Measurements from ENCODE around the gene PLA2G4E.

The PLA2G4E gene, protein sequence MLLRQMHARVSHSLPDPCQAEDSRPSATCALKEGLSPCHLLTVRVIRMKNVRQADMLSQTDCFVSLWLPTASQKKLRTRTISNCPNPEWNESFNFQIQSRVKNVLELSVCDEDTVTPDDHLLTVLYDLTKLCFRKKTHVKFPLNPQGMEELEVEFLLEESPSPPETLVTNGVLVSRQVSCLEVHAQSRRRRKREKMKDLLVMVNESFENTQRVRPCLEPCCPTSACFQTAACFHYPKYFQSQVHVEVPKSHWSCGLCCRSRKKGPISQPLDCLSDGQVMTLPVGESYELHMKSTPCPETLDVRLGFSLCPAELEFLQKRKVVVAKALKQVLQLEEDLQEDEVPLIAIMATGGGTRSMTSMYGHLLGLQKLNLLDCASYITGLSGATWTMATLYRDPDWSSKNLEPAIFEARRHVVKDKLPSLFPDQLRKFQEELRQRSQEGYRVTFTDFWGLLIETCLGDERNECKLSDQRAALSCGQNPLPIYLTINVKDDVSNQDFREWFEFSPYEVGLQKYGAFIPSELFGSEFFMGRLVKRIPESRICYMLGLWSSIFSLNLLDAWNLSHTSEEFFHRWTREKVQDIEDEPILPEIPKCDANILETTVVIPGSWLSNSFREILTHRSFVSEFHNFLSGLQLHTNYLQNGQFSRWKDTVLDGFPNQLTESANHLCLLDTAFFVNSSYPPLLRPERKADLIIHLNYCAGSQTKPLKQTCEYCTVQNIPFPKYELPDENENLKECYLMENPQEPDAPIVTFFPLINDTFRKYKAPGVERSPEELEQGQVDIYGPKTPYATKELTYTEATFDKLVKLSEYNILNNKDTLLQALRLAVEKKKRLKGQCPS

DNA sequence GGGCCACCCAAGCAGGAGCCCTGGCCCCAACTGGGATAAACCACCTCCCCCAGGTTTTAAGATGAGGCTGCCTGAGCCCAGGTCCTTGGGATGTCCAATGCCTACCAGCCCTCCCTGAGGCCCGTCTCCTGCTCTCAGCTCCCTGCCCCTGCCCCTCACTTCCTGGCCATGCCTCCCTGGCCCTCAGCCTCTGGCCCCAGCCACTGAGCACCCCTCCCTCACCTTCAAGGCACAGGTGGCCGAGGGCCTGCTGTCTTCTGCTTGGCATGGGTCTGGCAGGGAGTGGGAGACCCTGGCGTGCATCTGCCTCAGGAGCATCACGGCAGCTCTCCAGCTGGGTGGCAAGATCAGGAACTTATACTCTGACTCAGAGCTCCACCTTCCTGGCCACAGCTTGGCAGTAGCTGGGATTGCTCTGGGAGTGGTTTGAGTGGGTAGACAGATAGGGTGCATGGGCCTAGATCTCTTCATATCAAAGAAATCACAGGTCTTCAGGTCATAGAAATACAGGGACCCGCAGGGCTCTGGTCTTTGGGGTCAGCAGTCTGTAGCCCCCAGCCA lies at the start of gene PLA2G4E:
Gene PLA2G4E (minus strand): TSS at position 330 of the 561 bp plus-strand sequence. CDS start 12 bp downstream, at position 318.
- DNase-seq: peak in 1 of 42 donors; percentile 20
- intact Hi-C loops (cut with DNase I): no loop called here

DNA sequence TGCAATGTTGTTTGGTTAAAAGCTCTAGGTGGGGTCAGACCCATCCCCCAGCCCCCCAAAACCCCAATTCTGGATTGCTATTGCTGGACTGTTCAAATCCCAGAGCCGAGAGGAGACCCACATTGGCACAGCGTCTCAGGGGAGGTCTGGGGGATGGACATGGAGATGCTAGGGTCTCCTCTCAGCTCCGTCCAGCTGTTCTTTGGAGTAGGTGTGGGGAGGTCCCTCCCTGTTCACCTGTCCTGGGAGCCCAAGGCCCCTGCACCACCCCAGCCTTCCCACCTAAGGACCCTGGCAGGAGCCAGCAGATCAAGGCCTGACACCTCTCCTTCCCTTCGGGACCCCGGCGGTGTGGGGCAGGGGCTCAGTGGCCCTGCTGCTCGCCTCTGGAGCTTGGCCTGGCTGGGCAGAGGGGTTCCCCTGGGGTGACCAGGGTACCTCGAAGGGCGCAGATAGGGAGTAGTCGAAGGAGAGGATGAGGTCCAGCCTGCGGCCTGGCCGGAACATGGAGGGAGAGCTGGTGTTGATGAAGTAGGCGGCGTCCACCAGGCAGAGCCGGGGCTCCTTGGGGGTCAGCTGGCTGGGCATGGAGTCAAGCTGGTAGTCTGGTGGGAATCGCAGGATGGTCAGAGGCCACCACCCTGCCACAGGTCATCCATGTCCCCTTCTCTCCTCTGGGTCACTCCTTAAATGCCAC lies 49.6 kb upstream of the PLA2G4E start:
- intact Hi-C loops (cut with DNase I): no loop called here
- peak in 3 of 42 donors; percentile 1 to 24 (median 23) for DNase-seq

DNA sequence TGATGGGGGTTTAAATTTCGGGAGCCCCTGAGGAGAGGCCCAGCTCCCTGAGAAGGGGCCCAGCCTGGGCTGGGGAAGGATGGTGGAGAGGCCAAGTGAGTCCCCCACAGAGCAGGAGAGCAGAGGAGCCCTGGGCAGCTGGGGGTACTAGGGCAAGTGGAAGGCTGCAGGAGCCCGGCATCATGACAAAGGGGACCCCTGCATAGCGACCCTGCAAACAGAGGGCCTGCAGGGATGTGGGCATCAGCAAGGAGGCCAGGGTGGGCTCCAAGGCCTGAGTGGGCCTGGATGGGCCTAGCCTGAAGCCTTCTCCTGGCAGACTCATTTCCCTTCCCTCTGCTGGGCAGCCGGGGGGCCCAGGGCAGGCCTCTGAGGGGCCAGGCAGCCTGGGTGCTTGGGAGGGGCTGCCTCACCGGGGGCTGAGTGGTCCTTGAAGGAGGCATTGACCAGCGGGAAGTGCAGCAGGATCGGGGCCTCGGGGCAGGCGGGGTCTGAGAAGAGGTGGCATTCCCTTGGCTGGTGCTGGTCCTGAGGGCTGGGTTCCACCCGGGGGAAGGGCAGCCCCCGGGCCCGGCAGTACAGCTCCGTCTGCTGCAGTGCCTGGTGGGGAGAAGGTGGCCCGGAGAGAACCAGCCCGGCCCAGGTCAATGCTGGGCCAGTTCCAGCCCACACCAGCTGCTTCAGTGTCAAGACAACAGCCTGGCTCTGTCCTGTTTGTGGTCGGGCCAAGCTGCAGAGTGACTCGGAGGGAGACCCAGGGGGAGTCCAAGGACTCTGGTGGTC lies 48.8 kb upstream of the PLA2G4E start:
- peak in 3 of 42 donors; percentile 7 to 36 (median 18) for DNase-seq
- intact Hi-C loops (cut with DNase I): loop anchor here (5.0 kb wide), 1 partner anchor 68 kb away; no protein-coding TSS in a partner anchor

DNA sequence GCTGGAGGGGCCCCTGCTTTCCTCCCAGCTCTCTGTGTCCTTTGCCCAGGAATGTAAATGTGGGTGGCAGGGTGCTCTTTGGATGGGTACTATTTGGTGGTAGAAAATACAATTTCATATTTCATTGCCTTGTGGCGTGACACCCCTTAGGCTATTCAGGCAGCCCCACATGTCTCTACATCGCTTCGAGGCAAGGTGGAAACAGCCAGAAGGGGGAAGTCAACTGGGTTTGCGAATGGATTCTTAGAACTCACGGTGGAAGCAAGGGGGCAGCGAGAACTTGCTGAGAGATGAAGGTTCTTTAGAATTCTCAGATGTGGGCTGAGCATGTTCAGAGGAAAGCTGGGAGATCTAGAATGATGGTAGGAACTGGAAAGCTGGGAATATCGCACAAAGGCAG lies 48.2 kb upstream of the PLA2G4E start:
- peak in 1 of 42 donors; percentile 6 for DNase-seq
- intact Hi-C loops (cut with DNase I): loop anchor here (5.0 kb wide), 1 partner anchor 68 kb away; no protein-coding TSS in a partner anchor

DNA sequence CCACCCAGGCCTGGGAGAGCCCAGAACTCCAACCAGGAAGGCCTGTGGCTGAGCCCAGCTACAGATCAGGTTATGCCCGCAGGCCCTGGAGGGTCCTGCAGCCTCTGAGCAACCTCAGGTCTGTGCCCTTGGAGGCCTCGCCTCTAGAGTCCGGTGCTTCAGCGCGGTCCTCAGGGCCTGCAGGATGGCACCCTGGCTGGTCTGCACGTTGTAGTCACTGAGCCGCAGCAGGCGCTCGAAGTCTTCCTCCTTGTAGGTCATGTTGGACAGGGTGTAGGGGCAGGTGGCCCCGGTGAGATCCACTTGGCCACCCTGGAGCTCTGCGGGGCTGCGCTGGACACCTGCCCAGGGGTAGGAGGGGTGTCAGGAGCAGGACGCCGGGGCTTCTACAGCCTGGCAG lies 47.8 kb upstream of the PLA2G4E start:
- intact Hi-C loops (cut with DNase I): loop anchor here (5.0 kb wide), 1 partner anchor 69 kb away; no protein-coding TSS in a partner anchor
- DNase-seq: peak in 2 of 42 donors; percentile 20 to 28

DNA sequence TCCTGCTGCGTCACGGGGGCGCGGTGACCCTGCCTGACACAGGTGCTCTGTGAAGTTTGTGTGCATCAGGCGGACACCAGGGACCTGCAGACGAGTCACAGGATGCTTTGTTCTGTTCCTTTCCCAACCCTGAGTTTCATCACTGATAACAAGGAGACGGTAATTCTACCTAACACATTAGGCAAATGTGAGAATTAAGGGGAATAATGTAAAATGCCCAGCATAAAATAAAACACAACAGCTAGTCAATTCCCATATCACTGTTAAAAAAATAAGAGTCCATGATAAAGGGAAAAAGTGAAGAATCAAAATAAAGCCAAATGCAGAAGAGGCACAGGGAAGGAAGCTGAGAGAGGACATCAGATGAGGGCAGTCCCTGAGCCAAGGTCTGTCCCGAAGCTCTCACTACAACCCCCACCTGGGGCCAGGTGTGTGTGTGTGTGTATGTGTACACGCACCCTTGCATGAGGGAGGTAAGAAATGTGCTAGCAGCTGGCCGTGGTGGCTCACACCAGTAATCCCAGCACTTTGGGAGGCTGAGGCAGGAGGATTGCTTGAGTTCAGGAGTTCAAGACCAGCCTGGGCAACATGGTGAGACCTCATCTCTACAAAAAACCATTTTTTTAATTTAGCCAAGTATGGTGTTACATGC lies 46.0 kb upstream of the PLA2G4E start:
- intact Hi-C loops (cut with DNase I): loop anchor here (5.0 kb wide), 1 partner anchor 70 kb away; no protein-coding TSS in a partner anchor
- DNase-seq: peak in 2 of 42 donors; percentile 28 to 30

DNA sequence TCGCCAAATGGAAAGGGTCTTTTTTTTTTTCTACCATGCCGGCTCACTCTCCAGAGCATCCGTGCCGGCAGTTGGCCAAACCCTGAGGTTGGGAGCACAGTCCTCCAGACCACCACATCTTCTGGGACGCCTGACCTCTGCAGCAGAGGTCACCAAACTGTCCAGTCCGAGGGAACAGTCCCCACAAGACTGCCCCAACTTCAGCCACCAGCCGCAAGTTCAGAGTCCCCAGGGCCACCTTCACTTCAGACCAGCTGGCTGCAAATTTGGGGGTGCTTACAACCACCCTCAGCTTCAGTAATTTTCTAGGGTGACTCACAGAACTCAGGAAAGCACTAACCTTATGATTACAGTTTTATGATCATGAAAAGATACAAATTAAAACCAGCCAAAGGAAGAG lies 44.6 kb upstream of the PLA2G4E start:
- peak in 2 of 42 donors; percentile 31 to 40 for DNase-seq
- intact Hi-C loops (cut with DNase I): loop anchor here (5.0 kb wide), 1 partner anchor 72 kb away; no protein-coding TSS in a partner anchor

DNA sequence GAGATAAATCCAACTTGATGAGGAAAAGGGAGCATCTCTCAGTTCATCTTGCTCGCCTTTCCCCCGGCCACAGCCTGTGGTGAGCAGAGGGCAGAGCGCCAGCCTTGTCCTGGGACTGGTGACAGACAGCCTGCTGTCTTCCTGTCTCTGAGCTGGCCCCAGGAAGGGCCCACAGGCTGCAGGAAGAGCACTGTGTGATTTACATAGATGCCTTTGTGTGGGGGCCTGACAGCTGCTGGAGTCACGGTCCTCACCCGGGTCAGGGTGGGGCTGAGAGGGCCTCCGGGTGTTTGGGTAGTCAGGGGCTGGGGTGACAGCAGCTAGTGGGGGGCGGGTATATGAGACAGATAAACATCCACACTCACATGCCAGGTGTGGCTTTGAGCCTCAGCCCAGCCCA lies 44.2 kb upstream of the PLA2G4E start:
- DNase-seq: peak in 39 of 42 donors; percentile 18 to 82 (median 56)
- intact Hi-C loops (cut with DNase I): loop anchor here (5.0 kb wide), 1 partner anchor 72 kb away; no protein-coding TSS in a partner anchor

DNA sequence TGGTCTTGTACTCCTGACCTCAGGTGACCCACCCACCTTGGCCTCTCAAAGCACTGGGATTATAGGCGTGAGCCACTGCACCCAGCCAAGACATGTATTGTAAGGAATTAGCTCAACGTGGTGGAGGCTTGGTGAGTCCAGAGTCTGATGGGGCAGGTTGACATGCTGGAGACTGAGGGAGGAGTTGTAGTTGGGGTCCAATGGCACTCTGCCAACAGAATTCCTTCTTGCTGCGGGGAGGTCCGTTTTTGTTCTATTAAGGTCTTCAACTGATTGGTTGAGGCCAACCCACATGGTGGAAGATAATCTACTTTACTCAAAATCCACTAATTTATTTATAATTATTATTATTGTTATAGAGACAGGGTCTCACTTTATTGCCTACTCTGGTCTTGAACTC lies 43.4 kb upstream of the PLA2G4E start:
- peak in 5 of 42 donors; percentile 1 to 30 (median 11) for DNase-seq
- intact Hi-C loops (cut with DNase I): loop anchor here (5.0 kb wide), 1 partner anchor 77 kb away; no protein-coding TSS in a partner anchor

DNA sequence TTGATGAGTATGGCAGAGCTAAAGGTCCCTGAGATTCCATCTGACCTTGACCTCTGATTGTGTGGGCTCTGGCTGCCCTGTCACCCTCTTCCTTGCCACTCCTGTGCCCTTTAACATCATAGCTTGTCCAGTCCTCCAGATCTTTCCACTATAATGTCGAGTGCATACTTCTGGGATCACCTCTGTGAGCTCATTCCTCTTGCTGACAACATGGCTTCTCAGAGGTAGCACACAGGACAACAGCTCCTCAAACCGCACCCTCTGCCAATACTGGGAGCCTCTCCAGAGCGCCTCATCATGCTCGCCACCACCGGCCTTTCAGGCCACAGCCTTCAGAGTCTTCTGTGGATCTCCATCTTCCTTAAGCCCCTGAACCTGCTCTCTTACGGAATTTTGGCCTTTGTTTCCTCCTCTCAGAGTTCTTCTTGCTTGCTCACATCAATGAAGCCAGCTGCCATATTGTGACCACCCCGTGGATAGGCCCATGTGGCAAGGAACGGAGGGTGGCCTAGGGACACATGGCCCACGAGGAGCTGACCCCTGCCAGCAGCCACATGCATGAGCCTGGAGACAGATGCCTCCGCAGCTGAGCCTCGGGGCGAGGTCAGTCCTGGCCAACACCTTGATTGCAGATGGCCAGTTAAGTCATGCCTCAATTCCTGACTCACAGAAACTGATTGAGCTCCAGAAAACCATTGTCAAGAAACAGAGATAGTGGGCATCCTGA lies 42.4 kb upstream of the PLA2G4E start:
- DNase-seq: peak in 7 of 42 donors; percentile 2 to 30 (median 25)
- intact Hi-C loops (cut with DNase I): loop anchor here (5.0 kb wide), 1 partner anchor 76 kb away; no protein-coding TSS in a partner anchor

DNA sequence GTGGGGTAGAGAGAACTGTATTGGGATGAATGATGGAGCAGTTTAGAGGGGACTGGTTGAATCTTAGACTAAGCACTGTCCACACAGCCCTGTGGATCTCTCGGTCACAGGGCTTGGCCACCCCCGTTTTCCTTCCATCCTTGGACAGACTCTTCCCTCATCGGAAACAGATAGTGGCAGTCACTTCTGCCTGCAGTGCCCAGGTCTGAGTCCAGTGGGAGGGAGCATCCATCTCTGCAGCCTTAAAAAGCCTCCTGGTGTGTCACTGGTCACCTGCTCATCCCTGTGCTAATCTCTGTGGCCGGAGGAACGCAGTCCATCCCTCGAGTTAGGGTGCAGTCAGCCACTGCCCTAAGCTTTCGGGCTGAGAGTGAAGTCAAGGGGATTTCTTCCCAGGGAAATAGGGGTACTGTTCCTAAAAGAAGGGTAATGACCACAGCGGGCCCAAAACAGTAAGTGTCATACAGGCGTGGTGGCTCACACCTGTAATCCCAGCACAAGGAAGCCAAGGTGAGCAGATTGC lies 41.5 kb upstream of the PLA2G4E start:
- intact Hi-C loops (cut with DNase I): loop anchor here (5.0 kb wide), 1 partner anchor 75 kb away; no protein-coding TSS in a partner anchor
- DNase-seq: peak in 3 of 42 donors; percentile 12 to 26 (median 26)

DNA sequence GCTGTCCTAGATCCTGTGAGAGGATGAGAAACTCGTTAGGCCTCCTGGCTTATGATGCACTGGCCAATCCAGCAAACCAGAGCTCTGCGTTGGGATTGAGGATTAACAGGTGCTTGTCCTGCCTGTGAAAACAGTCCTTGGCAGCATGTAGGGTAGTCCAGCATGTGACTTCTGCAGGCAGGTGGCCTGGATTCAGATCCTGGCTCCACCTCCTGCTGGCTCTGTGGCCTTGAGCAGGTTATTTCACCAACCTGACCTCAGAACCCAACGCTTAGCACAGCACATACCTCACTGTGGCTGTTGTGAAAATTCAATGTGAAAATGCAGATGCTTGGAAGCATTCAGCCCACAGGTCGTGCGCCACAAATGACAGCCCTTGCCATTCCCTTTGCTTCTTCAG lies 40.0 kb upstream of the PLA2G4E start:
- intact Hi-C loops (cut with DNase I): loop anchor here (5.0 kb wide), 1 partner anchor 73 kb away; no protein-coding TSS in a partner anchor
- DNase-seq: peak in 3 of 42 donors; percentile 8 to 16 (median 14)

DNA sequence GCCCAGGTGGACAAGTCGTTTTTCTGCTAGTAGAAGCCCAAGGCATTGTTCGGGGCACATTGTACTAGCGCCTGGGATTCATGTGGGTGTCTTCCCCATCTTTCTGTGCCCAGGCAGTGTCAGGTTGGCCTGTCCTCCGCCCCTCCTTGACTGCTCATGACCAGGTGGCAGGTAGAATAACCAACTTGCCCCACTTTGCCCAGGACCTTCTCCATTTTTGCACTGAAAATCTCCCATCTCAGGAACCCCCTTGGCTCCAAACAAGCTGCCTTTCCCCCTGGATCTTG lies 39.6 kb upstream of the PLA2G4E start:
- peak in 3 of 42 donors; percentile 13 to 31 (median 19) for DNase-seq
- intact Hi-C loops (cut with DNase I): loop anchor here (5.0 kb wide), 1 partner anchor 73 kb away; no protein-coding TSS in a partner anchor

DNA sequence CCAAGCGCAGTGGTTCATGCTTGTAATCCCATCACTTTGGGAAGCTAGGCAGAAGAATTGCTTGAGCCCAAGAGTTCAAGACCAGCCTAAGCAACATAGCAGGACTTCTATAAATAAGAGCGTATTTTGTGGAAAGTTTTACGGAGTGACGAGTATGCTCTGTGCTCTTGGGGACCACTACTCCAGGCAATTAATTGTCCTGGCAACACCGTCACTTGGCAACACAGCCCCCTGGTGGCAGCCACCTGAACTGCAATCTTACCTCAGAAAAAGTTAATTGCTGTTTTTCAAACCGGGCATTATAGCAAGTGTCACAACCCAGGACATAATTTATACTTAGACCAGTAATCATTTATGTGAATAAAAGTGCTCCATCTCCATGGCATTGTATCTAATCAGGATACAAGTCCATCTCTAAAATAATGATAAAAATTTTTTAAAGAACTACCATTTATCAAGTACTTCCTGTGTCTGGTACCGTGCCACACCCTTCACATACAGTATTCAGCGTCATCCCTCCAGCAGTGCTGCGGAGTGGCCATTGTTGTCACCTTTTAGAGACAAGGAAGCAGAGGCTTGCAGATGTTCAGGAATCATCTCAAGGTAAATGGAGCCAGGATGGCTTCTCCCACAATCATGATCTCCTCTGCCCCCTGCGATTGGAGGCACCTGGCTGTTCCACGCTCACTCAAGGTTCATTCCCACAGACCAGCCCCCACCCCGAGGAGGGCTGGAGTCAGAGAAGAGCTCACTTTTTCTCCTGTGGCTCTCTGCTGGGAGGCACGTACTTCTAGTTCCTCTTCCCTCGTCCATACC lies 39.0 kb upstream of the PLA2G4E start:
- intact Hi-C loops (cut with DNase I): loop anchor here (5.0 kb wide), 1 partner anchor 73 kb away; no protein-coding TSS in a partner anchor
- DNase-seq: peak in 37 of 42 donors; percentile 21 to 86 (median 65)

DNA sequence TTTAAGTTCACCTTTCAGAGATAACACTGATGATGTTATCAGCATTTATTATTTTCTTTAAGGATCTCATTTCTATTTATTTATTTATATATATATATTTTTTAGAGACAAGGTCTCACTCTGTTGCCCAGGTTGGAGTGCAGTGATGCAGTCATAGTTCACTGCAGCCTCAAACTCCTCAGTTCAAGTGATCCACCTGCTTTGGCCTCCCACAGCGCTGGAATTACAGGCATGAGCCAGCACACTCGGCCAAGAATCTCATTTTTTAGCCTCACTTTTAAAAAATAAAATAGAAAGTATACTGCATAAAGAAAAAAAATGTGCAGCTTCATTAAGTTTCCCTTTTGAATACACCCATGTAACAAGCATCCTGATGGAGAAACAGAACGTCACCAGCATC lies 37.9 kb upstream of the PLA2G4E start:
- intact Hi-C loops (cut with DNase I): no loop called here
- DNase-seq: peak in 2 of 42 donors; percentile 28 to 34
